ENCODE data around the gene DPP6. TPM values are rescaled to one million over a fixed set of nuclear protein-coding genes. Genes with fewer than 3 reads are reported as not detected.

The DPP6 gene
- total RNA-seq, 2 donors from 2014 or later = 0.99 to 1.8 TPM

GRCh38 chr7:154540596-154540995 is 488.4 kb downstream of the DPP6 start:
- H3K27me3 ChIP-seq = no peaks in the 10 kb centered on the region
- H3K36me3 ChIP-seq (replicated peaks in 1 of 2; ENCODE audit: insufficient read depth in 1 of 2, low read depth in 2 of 2) = no peaks in the 10 kb centered on the region
- no peak for DNase-seq
- intact Hi-C loops (cut with DNase I) = no loop called here
- 79 to 84% methylated on average over 4 of the region's 4 CpGs for WGBS, 2 donors
- H3K4me3 ChIP-seq = no peak overlapping the region
- no peak for TF ChIP-seq CTCF (IDR thresholded peaks at IDR 0.05)
- TF ChIP-seq POLR2A (IDR thresholded peaks at IDR 0.05) = no peak
- no peak overlapping the region for H3K27ac ChIP-seq
- H3K9me3 ChIP-seq = no peaks in the 10 kb centered on the region
- H3K4me1 ChIP-seq = no peaks in the 10 kb centered on the region
- no peak for ATAC-seq

- no peak for TF ChIP-seq CTCF (IDR thresholded peaks at IDR 0.05)
- no peak for TF ChIP-seq POLR2A (IDR thresholded peaks at IDR 0.05)
- ATAC-seq = no peak
- H3K27ac ChIP-seq = no peak overlapping the region
- no peaks in the 10 kb centered on the region for H3K36me3 ChIP-seq (replicated peaks in 1 of 2; ENCODE audit: insufficient read depth in 1 of 2, low read depth in 2 of 2)
- no peaks in the 10 kb centered on the region for H3K4me1 ChIP-seq
- no peak for DNase-seq
- 78 to 83% methylated on average over 5 of the region's 5 CpGs for WGBS, 2 donors
- no peak overlapping the region for H3K4me3 ChIP-seq
- intact Hi-C loops (cut with DNase I) = no loop called here
- H3K27me3 ChIP-seq = no peaks in the 10 kb centered on the region
- H3K9me3 ChIP-seq = no peaks in the 10 kb centered on the region
Measured at GRCh38 chr7:154541606-154542005, 489.4 kb downstream of the DPP6 start.

- intact Hi-C loops (cut with DNase I) = no loop called here
- Histone ChIP-seq H3K27ac (no peak overlapping the region), H3K36me3 (replicated peaks in 1 of 2; ENCODE audit: insufficient read depth in 1 of 2, low read depth in 2 of 2) (no peaks in the 10 kb centered on the region), H3K4me3 (no peak overlapping the region), H3K27me3 (no peaks in the 10 kb centered on the region), H3K9me3 (no peaks in the 10 kb centered on the region), H3K4me1 (no peaks in the 10 kb centered on the region)
- ATAC-seq = no peak
- 48 to 59% methylated on average over 9 of the region's 9 CpGs for WGBS, 2 donors
- no peak for TF ChIP-seq POLR2A (IDR thresholded peaks at IDR 0.05)
- TF ChIP-seq CTCF (IDR thresholded peaks at IDR 0.05) = no peak
- no peak for DNase-seq
Measured at GRCh38 chr7:154546946-154547587, 494.9 kb downstream of the DPP6 start.

- Histone ChIP-seq H3K4me1 (no peaks in the 10 kb centered on the region), H3K27ac (no peak overlapping the region), H3K9me3 (no peaks in the 10 kb centered on the region), H3K4me3 (no peak overlapping the region), H3K27me3 (no peaks in the 10 kb centered on the region), H3K36me3 (replicated peaks in 1 of 2; ENCODE audit: insufficient read depth in 1 of 2, low read depth in 2 of 2) (no peaks in the 10 kb centered on the region)
- DNase-seq = no peak
- no peak for TF ChIP-seq POLR2A (IDR thresholded peaks at IDR 0.05)
- TF ChIP-seq CTCF (IDR thresholded peaks at IDR 0.05) = no peak
- no peak for ATAC-seq
- intact Hi-C loops (cut with DNase I) = no loop called here
- WGBS, 2 donors = 66 to 70% methylated on average over 10 of the region's 10 CpGs
Measured at GRCh38 chr7:154553711-154554265, 501.6 kb downstream of the DPP6 start.

- Histone ChIP-seq H3K36me3 (replicated peaks in 1 of 2; ENCODE audit: insufficient read depth in 1 of 2, low read depth in 2 of 2) (no peaks in the 10 kb centered on the region), H3K27ac (no peak overlapping the region), H3K9me3 (no peaks in the 10 kb centered on the region), H3K27me3 (no peaks in the 10 kb centered on the region), H3K4me1 (no peaks in the 10 kb centered on the region), H3K4me3 (no peak overlapping the region)
- TF ChIP-seq CTCF (IDR thresholded peaks at IDR 0.05) (no peak), POLR2A (IDR thresholded peaks at IDR 0.05) (no peak)
- ATAC-seq (no peak), DNase-seq (no peak)
- intact Hi-C loops (cut with DNase I) = no loop called here
- 90 to 94% methylated on average over 3 of the region's 3 CpGs for WGBS, 2 donors
Measured at GRCh38 chr7:154559454-154559853, 507.3 kb downstream of the DPP6 start.
